Activated T-helper 1 cell treated with anti-CD3 and anti-CD28 coated beads, Interleukin-12 subunit alpha, Interleukin-12 subunit beta, Interleukin-2, Interleukin-4 antibody, amounts not matched to agents 30 ng/mL and 10 ng/mL and 1 ng/mL, durations not matched to agents 14 hours and 24 hours and 36 hours (primary cell): ENCODE measurements around the gene SPATA32. TPM values are rescaled to one million over a fixed set of nuclear protein-coding genes. Genes with fewer than 3 reads are reported as not detected.

Experiments used
- DNase-seq: peaks from one replicate; pipeline ENCODE4 v3.0.0; 2021; ENCODE audit warnings: low spot score
- H3K27ac Mint-ChIP-seq: one replicate; pipeline ENCODE4 v1.8.0; 2021; ENCODE audit warnings: mild to moderate bottlenecking, mixed read lengths
- H3K27me3 Mint-ChIP-seq: one replicate; pipeline ENCODE4 v1.8.0; 2022; ENCODE audit warnings: mild to moderate bottlenecking, moderate library complexity, mixed read lengths; ENCODE audit not compliant: insufficient read depth
- H3K36me3 Mint-ChIP-seq: one replicate; pipeline ENCODE4 v1.8.0; 2021; ENCODE audit warnings: low read depth, mixed read lengths
- H3K4me1 Mint-ChIP-seq: one replicate; pipeline ENCODE4 v1.8.0; 2021; ENCODE audit warnings: low read depth, mixed read lengths
- H3K4me3 Mint-ChIP-seq: one replicate; pipeline ENCODE4 v1.8.0; 2021; ENCODE audit warnings: mild to moderate bottlenecking, moderate library complexity, mixed read lengths
- H3K9me3 Mint-ChIP-seq: one replicate; pipeline ENCODE4 v1.8.0; 2021; ENCODE audit warnings: mixed read lengths
- intact Hi-C: fragments of 100-400 bp; cut with micrococcal nuclease; formaldehyde crosslinking; loops from one replicate; pipeline ENCODE4 v1.15.1; 2024
- total RNA-seq: library from RNA; stranded (reverse); gene quantifications from 2 replicates; pipeline ENCODE4 v1.2.3, GENCODE V29; 2022

SPATA32 gene
- total RNA-seq, 1 donor from 2014 or later = 0.44 TPM

- no peak for DNase-seq
- intact Hi-C loops = loop anchor here (2.0 kb wide), 1 partner anchor 31 kb away; no protein-coding TSS in a partner anchor
- H3K4me3 Mint-ChIP-seq = no peak overlapping the region
- H3K27me3 Mint-ChIP-seq = no peaks in the 10 kb centered on the region
- no peak overlapping the region for H3K27ac Mint-ChIP-seq
- H3K4me1 Mint-ChIP-seq = peaks cover 12% of the 10 kb centered on the region
- no peaks in the 10 kb centered on the region for H3K9me3 Mint-ChIP-seq
- H3K36me3 Mint-ChIP-seq = peaks cover 31% of the 10 kb centered on the region
Observed at GRCh38 chr17:45276031-45276430, 14.1 kb upstream of the SPATA32 start.

GRCh38 chr17:45274033-45274432, 12.1 kb upstream of the SPATA32 start:
- Mint-ChIP-seq H3K9me3 (no peaks in the 10 kb centered on the region), H3K36me3 (peaks cover 38% of the 10 kb centered on the region), H3K27ac (no peak overlapping the region), H3K27me3 (no peaks in the 10 kb centered on the region), H3K4me1 (peaks cover 31% of the 10 kb centered on the region), H3K4me3 (no peak overlapping the region)
- intact Hi-C loops = no loop called here
- no peak for DNase-seq

- intact Hi-C loops = no loop called here
- no peak for DNase-seq
- peaks cover 32% of the 10 kb centered on the region for H3K4me1 Mint-ChIP-seq
- no peaks in the 10 kb centered on the region for H3K27me3 Mint-ChIP-seq
- H3K36me3 Mint-ChIP-seq = peaks cover 38% of the 10 kb centered on the region
- H3K27ac Mint-ChIP-seq = no peak overlapping the region
- H3K4me3 Mint-ChIP-seq = no peak overlapping the region
- H3K9me3 Mint-ChIP-seq = no peaks in the 10 kb centered on the region
Observed at GRCh38 chr17:45273551-45273957, 11.7 kb upstream of the SPATA32 start.

DNA sequence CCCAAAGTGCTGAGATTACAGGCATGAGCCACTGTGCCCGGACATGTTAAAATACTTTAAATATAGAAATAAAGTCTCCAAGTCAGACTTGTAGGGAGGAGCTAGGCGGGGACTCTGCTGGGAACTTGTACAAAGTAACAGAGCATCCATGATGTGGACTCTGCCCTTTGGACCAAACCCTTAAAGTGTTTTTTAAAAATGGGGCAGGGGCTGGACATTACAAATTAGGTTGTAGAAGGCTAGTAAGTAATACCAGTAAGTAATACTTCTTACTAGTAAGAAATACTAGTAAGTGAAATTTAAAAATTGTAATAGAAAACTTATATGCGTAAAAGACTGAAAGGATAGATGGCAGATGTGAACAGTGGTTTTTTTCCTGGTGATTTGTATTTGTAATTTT, 9.7 kb upstream of the SPATA32 start:
- H3K36me3 Mint-ChIP-seq = peaks cover 50% of the 10 kb centered on the region
- H3K4me1 Mint-ChIP-seq = peaks cover 20% of the 10 kb centered on the region
- no peak for DNase-seq
- H3K4me3 Mint-ChIP-seq = no peak overlapping the region
- H3K9me3 Mint-ChIP-seq = no peaks in the 10 kb centered on the region
- intact Hi-C loops = loop anchor here (2.0 kb wide), 2 partner anchors 25 to 45 kb away; no protein-coding TSS in a partner anchor
- peak overlapping the region; percentile 52 for H3K27ac Mint-ChIP-seq
- H3K27me3 Mint-ChIP-seq = no peaks in the 10 kb centered on the region

- intact Hi-C loops = loop anchor here (1.0 to 2.0 kb wide), 4 partner anchors 24 to 136 kb away; partner anchors contain the start of gene ACBD4
- Mint-ChIP-seq H3K27me3 (no peaks in the 10 kb centered on the region), H3K4me1 (peaks cover 20% of the 10 kb centered on the region), H3K9me3 (no peaks in the 10 kb centered on the region), H3K36me3 (peaks cover 53% of the 10 kb centered on the region), H3K27ac (peak overlapping the region; percentile 18), H3K4me3 (no peak overlapping the region)
- peak; percentile 29 for DNase-seq
Observed at GRCh38 chr17:45270828-45271418, 9.0 kb upstream of the SPATA32 start.

GRCh38 chr17:45269912-45270311, 8.0 kb upstream of the SPATA32 start:
- Mint-ChIP-seq H3K9me3 (no peaks in the 10 kb centered on the region), H3K4me1 (peaks cover 20% of the 10 kb centered on the region), H3K27ac (peak overlapping the region; percentile 76), H3K27me3 (no peaks in the 10 kb centered on the region), H3K36me3 (peaks cover 59% of the 10 kb centered on the region), H3K4me3 (peak overlapping the region; percentile 37)
- no peak for DNase-seq
- intact Hi-C loops = loop anchor here (1.0 to 2.0 kb wide), 4 partner anchors 23 to 135 kb away; partner anchors contain the start of gene ACBD4

GRCh38 chr17:45267436-45268055, 5.7 kb upstream of the SPATA32 start:
- no peaks in the 10 kb centered on the region for H3K9me3 Mint-ChIP-seq
- no peak overlapping the region for H3K4me3 Mint-ChIP-seq
- H3K36me3 Mint-ChIP-seq = peaks cover 64% of the 10 kb centered on the region
- H3K27ac Mint-ChIP-seq = peak overlapping the region; percentile 67
- intact Hi-C loops = no loop called here
- no peaks in the 10 kb centered on the region for H3K27me3 Mint-ChIP-seq
- DNase-seq = no peak
- peaks cover 27% of the 10 kb centered on the region for H3K4me1 Mint-ChIP-seq

GRCh38 chr17:45266372-45266926, 4.6 kb upstream of the SPATA32 start:
- Mint-ChIP-seq H3K27me3 (no peaks in the 10 kb centered on the region), H3K4me1 (peaks cover 27% of the 10 kb centered on the region), H3K36me3 (peaks cover 61% of the 10 kb centered on the region), H3K9me3 (no peaks in the 10 kb centered on the region), H3K4me3 (no peak overlapping the region), H3K27ac (no peak overlapping the region)
- DNase-seq = no peak
- intact Hi-C loops = no loop called here

DNA sequence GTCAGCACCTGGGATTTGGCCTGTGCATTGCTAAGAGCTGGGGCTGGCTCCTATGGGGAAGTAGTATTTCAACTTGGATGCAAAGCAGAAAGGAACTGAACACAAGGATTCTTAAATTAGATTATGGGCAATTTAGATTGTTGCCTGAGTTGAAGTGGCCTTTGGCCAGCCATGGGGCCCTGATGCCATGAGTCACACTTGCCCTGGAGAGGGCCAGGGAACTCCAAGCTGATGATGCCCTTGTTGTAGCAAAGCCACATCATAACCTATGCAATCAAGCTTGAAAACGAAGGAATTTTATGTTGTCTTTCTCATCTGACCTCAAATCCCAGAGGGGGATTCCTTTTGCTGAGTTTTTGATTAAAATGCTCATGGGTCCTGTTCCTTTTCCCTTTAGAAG, 3.9 kb upstream of the SPATA32 start:
- Mint-ChIP-seq H3K36me3 (peaks cover 57% of the 10 kb centered on the region), H3K27ac (no peak overlapping the region)
- intact Hi-C loops = no loop called here

GRCh38 chr17:45264988-45265387, 3.1 kb upstream of the SPATA32 start:
- Mint-ChIP-seq H3K27ac (no peak overlapping the region), H3K9me3 (no peaks in the 10 kb centered on the region), H3K4me1 (peaks cover 27% of the 10 kb centered on the region), H3K4me3 (no peak overlapping the region), H3K27me3 (no peaks in the 10 kb centered on the region), H3K36me3 (peaks cover 54% of the 10 kb centered on the region)
- no peak for DNase-seq
- intact Hi-C loops = no loop called here

More for the DNA sequence above, 3.9 kb upstream of the SPATA32 start:
- DNase-seq = no peak
- Mint-ChIP-seq H3K9me3 (no peaks in the 10 kb centered on the region), H3K4me3 (no peak overlapping the region), H3K4me1 (peaks cover 27% of the 10 kb centered on the region), H3K27me3 (no peaks in the 10 kb centered on the region)

DNA sequence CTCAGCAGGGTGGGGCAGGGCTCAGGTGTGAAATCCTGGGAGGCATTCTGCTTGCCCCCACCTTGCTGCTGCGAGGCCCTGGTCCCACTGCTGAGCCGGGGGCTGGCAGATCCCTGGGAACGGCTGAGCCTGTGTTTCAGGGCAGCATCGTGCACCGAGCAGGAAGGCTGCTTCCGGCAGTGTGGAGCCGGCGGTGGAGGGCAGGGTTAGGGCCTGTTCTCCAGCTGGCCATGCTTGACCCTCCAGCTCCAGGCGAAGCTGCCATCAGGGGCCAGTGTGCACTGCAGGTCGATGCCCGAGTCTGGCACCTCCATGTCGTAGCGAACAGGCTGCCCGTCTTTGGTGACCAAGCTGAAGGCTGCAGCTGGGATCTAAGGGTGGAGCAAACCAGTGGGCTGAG, 2.5 kb upstream of the SPATA32 start:
- Mint-ChIP-seq H3K36me3 (peaks cover 48% of the 10 kb centered on the region), H3K4me3 (no peak overlapping the region), H3K4me1 (peaks cover 22% of the 10 kb centered on the region), H3K27ac (no peak overlapping the region), H3K9me3 (no peaks in the 10 kb centered on the region), H3K27me3 (no peaks in the 10 kb centered on the region)
- no peak for DNase-seq
- intact Hi-C loops = no loop called here

- DNase-seq = no peak
- intact Hi-C loops = no loop called here
- H3K4me3 Mint-ChIP-seq = no peak overlapping the region
- H3K27me3 Mint-ChIP-seq = no peaks in the 10 kb centered on the region
- H3K4me1 Mint-ChIP-seq = peaks cover 17% of the 10 kb centered on the region
- H3K36me3 Mint-ChIP-seq = peaks cover 43% of the 10 kb centered on the region
- H3K27ac Mint-ChIP-seq = no peak overlapping the region
- H3K9me3 Mint-ChIP-seq = no peaks in the 10 kb centered on the region
Observed at GRCh38 chr17:45263477-45263860, 1.6 kb upstream of the SPATA32 start.
